ENCODE results near the gene PTCH2. TPM values are rescaled to one million over a fixed set of nuclear protein-coding genes. Genes with fewer than 3 reads are reported as not detected.

Gene PTCH2
- total and polyA plus RNA-seq, 2 of the 13 experiments (the other 11 are each of a cell fraction or from before 2014, with no cell fraction given) = 0.60 to 1.5 TPM

GRCh38 chr1:44807364-44808062 is 35.5 kb downstream of the PTCH2 start (continued):
- peak; percentile 86 for TF ChIP-seq NFKB2 (CRISPR knock-in tag; IDR thresholded peaks at IDR 0.05; ENCODE audit: borderline replicate concordance)
- TF ChIP-seq ZNF230 (CRISPR knock-in tag; IDR thresholded peaks at IDR 0.05) = peak; percentile 76; the same call in 1 of the 2 replicates
- peak; percentile 87 for TF ChIP-seq KDM5B (CRISPR knock-in tag; IDR thresholded peaks at IDR 0.05; ENCODE audit: borderline replicate concordance)
- no peak for TF ChIP-seq RORA (CRISPR knock-in tag; IDR thresholded peaks at IDR 0.05)
- peak; percentile 90 for TF ChIP-seq SAP130 (CRISPR knock-in tag; IDR thresholded peaks at IDR 0.05; ENCODE audit: low read depth)
- no peak for TF ChIP-seq ZBTB33 (CRISPR knock-in tag; IDR thresholded peaks at IDR 0.05)
- peak; percentile 58 for TF ChIP-seq NR2C2 (CRISPR knock-in tag; IDR thresholded peaks at IDR 0.05; ENCODE audit: borderline replicate concordance)
- no peak for TF ChIP-seq HNRNPUL1 (IDR thresholded peaks at IDR 0.05; ENCODE audit: low read depth, low read length)
- peak; percentile 68 for TF ChIP-seq CREB1 (IDR thresholded peaks at IDR 0.05)
- TF ChIP-seq CREB1 (CRISPR knock-in tag; IDR thresholded peaks at IDR 0.05) = no peak
- TF ChIP-seq IKZF1 (IDR thresholded peaks at IDR 0.05) = no peak
- no peak for TF ChIP-seq ZNF234 (CRISPR knock-in tag; conservative IDR thresholded peaks at IDR 0.05)
- no peak for TF ChIP-seq IRX3 (CRISPR knock-in tag; IDR thresholded peaks at IDR 0.05; ENCODE audit: borderline replicate concordance, low read depth)
- TF ChIP-seq MED13 (CRISPR knock-in tag; IDR thresholded peaks at IDR 0.05) = no peak
- no peak for TF ChIP-seq TOE1 (CRISPR knock-in tag; IDR thresholded peaks at IDR 0.05)
- no peak; the same call in 1 of the 2 replicates for TF ChIP-seq ISL2 (CRISPR knock-in tag; IDR thresholded peaks at IDR 0.05)
- TF ChIP-seq ZHX2 (IDR thresholded peaks at IDR 0.05; ENCODE audit: low read depth) = no peak
- no peak for TF ChIP-seq ZHX2 (CRISPR knock-in tag; IDR thresholded peaks at IDR 0.05; ENCODE audit: borderline replicate concordance)
- 0 out of 2 replicates have a peak, but pooled peaks have one; percentile 78 for TF ChIP-seq SMAD1 (CRISPR knock-in tag; IDR thresholded peaks at IDR 0.05; ENCODE audit: borderline replicate concordance, low read depth)
- no peak for TF ChIP-seq NFKBIZ (CRISPR knock-in tag; IDR thresholded peaks at IDR 0.05)
- peak; percentile 48; the same call in 1 of the 2 replicates for TF ChIP-seq SALL2 (CRISPR knock-in tag; IDR thresholded peaks at IDR 0.05)
- TF ChIP-seq SAFB2 (CRISPR knock-in tag; IDR thresholded peaks at IDR 0.05; ENCODE audit: borderline replicate concordance, low read depth) = no peak
- peak; percentile 77 for TF ChIP-seq ARNT2 (CRISPR knock-in tag; IDR thresholded peaks at IDR 0.05; ENCODE audit: low read depth)

Data from HepG2 (cell line).